ENCODE results near the gene SPATS1. TPM values are rescaled to one million over a fixed set of nuclear protein-coding genes. Genes with fewer than 3 reads are reported as not detected.

The SPATS1 gene
- total RNA-seq, 3 donors from 2014 or later = not detected

DNA sequence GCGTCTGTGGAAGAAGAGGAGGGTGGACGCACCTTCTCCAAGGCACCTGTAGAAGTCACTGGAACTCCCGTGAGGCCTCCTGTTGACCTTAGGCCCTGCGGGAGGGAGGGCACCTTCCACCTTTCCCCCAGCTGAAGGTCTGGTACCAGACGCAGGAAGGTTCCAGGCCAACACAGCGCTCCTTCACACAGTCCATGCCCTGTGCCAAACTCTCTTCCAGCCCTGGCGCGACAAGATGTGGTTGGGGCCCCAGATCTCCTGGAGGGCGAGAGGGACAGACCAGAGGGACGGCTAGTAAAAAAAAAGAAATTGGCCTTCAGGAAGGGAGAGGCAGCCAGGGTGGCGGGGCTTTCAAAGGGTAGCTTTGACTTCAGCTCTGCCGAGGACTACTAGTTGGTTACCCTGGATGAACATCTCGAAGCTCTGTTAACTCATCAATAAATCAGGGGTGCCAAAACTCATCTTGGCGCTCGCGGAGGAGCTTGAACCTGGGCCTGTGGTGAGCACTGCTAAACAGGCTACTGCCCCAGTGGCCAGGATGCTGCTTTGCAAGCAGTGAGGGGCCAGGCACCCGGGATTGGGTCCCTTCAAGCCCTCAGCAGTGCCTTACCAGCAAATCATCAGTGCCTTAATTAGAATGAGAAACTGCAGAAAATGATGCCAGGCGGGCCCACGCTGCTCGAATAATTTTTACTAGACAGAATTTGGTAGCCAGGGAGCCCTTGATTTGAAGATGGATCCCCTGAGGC, 44.2 kb upstream of the SPATS1 start:
- Histone ChIP-seq H3K4me1 (ENCODE audit: low read depth) (peaks cover 10% of the 10 kb centered on the region), H3K4me3 (no peak overlapping the region), H3K36me3 (ENCODE audit: low read depth) (no peaks in the 10 kb centered on the region), H3K9me3 (no peaks in the 10 kb centered on the region)
- DNase-seq (no peak), ATAC-seq (peak; percentile 44)
- intact Hi-C loops (cut with DNase I, micrococcal nuclease) = no loop called here
- TF ChIP-seq, protein P1, sequence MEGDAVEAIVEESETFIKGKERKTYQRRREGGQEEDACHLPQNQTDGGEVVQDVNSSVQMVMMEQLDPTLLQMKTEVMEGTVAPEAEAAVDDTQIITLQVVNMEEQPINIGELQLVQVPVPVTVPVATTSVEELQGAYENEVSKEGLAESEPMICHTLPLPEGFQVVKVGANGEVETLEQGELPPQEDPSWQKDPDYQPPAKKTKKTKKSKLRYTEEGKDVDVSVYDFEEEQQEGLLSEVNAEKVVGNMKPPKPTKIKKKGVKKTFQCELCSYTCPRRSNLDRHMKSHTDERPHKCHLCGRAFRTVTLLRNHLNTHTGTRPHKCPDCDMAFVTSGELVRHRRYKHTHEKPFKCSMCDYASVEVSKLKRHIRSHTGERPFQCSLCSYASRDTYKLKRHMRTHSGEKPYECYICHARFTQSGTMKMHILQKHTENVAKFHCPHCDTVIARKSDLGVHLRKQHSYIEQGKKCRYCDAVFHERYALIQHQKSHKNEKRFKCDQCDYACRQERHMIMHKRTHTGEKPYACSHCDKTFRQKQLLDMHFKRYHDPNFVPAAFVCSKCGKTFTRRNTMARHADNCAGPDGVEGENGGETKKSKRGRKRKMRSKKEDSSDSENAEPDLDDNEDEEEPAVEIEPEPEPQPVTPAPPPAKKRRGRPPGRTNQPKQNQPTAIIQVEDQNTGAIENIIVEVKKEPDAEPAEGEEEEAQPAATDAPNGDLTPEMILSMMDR (IDR thresholded peaks at IDR 0.05) = no peak

DNA sequence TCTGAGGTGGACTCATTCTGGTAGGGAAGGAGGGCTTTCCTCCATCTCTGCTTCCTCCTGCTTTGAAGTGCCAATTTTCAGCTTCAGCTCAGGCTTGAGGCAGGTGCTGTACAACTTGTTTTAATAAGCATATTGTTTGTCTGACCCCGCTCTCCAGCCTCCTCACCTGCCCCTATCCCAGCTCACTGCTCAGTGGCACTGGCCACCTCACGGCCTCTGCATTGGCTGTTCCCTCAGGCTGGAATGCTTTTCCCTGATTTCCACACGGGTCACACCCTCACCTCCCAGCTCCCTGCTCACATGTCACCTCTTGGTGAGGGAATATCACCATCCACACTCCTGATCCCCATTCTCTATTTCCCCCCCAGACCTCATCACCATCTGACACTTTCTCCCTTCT, 43.6 kb upstream of the SPATS1 start:
- no peak for ATAC-seq
- Histone ChIP-seq H3K9me3 (no peaks in the 10 kb centered on the region), H3K4me3 (no peak overlapping the region), H3K36me3 (ENCODE audit: low read depth) (no peaks in the 10 kb centered on the region), H3K4me1 (ENCODE audit: low read depth) (peaks cover 10% of the 10 kb centered on the region)
- intact Hi-C loops (cut with DNase I, micrococcal nuclease) = no loop called here
- TF ChIP-seq, protein P1 (IDR thresholded peaks at IDR 0.05) = no peak
- DNase-seq = no peak

GRCh38 chr6:44300292-44300823, 42.1 kb upstream of the SPATS1 start:
- TF ChIP-seq, protein P1 (IDR thresholded peaks at IDR 0.05) = no peak
- H3K4me1 ChIP-seq (ENCODE audit: low read depth) = peaks cover 10% of the 10 kb centered on the region
- no peak overlapping the region for H3K4me3 ChIP-seq
- H3K36me3 ChIP-seq (ENCODE audit: low read depth) = no peaks in the 10 kb centered on the region
- H3K9me3 ChIP-seq = no peaks in the 10 kb centered on the region
- DNase-seq = no peak
- intact Hi-C loops (cut with DNase I, micrococcal nuclease) = no loop called here
- ATAC-seq = no peak

- intact Hi-C loops (cut with DNase I, micrococcal nuclease) = no loop called here
- DNase-seq (no peak), ATAC-seq (no peak)
- TF ChIP-seq, protein P1 (IDR thresholded peaks at IDR 0.05) = no peak
- no peaks in the 10 kb centered on the region for H3K36me3 ChIP-seq (ENCODE audit: low read depth)
- no peak overlapping the region for H3K4me3 ChIP-seq
- H3K9me3 ChIP-seq = no peaks in the 10 kb centered on the region
- H3K4me1 ChIP-seq (ENCODE audit: low read depth) = peaks cover 10% of the 10 kb centered on the region
Measured at GRCh38 chr6:44301106-44301505, 41.3 kb upstream of the SPATS1 start.

GRCh38 chr6:44301782-44302564, 40.5 kb upstream of the SPATS1 start:
- TF ChIP-seq, protein P1 (IDR thresholded peaks at IDR 0.05) = no peak
- intact Hi-C loops (cut with DNase I, micrococcal nuclease) = no loop called here
- peaks cover 10% of the 10 kb centered on the region for H3K4me1 ChIP-seq (ENCODE audit: low read depth)
- DNase-seq (no peak), ATAC-seq (no peak)
- no peaks in the 10 kb centered on the region for H3K36me3 ChIP-seq (ENCODE audit: low read depth)
- H3K4me3 ChIP-seq = no peak overlapping the region
- H3K9me3 ChIP-seq = no peaks in the 10 kb centered on the region
